ENCODE data around the gene ANO8. TPM values are rescaled to one million over a fixed set of nuclear protein-coding genes. Genes with fewer than 3 reads are reported as not detected.

The ANO8 gene
- total RNA-seq, 6 donors from 2014 or later, result 9.0 to 45.1 (median 16.4) TPM

- H3K27me3 ChIP-seq, result peaks cover 0 to under 1% (median 0%) of the 10 kb centered on the region in 4 donors
- H3K27ac ChIP-seq, result peak overlapping the region in 2 of 4 donors; percentile 12 to 50
- ATAC-seq (ENCODE audit: low FRiP score in 2 of 2) (no peak), DNase-seq (peak in 1 of 2 donors; percentile 85)
- peaks cover 12 to 38% (median 28%) of the 10 kb centered on the region in 4 donors for H3K36me3 ChIP-seq
- WGBS, 2 donors, result 42 to 71% methylated on average over 16 to 38 of the region's 56 CpGs
- no peaks in the 10 kb centered on the region for H3K9me3 ChIP-seq
- H3K4me1 ChIP-seq, result peaks cover 3 to 15% (median 6%) of the 10 kb centered on the region in 4 donors
- H3K4me3 ChIP-seq, result peak overlapping the region in 1 of 4 donors; percentile 25
- TF ChIP-seq EP300 (IDR thresholded peaks at IDR 0.05) (no peak), POLR2AphosphoS5 (IDR thresholded peaks at IDR 0.05) (no peak), CTCF (IDR thresholded peaks at IDR 0.05) (no peak), POLR2A (IDR thresholded peaks at IDR 0.05) (no peak)
Measured at GRCh38 chr19:17323300-17323963, 11.2 kb downstream of the ANO8 start.

- Histone ChIP-seq H3K4me3 (no peak overlapping the region), H3K4me1 (peaks cover 0 to 10% (median under 1%) of the 10 kb centered on the region in 4 donors), H3K27me3 (no peaks in the 10 kb centered on the region), H3K27ac (no peak overlapping the region), H3K36me3 (peaks cover 12 to 40% (median 28%) of the 10 kb centered on the region in 4 donors), H3K9me3 (no peaks in the 10 kb centered on the region)
- ATAC-seq (ENCODE audit: low FRiP score in 2 of 2) (no peak), DNase-seq (no peak)
- no peak for TF ChIP-seq CTCF (IDR thresholded peaks at IDR 0.05)
- no peak for TF ChIP-seq EP300 (IDR thresholded peaks at IDR 0.05)
- TF ChIP-seq POLR2AphosphoS5 (IDR thresholded peaks at IDR 0.05), result no peak
- no peak for TF ChIP-seq POLR2A (IDR thresholded peaks at IDR 0.05)
- WGBS, 2 donors, result 83 to 84% methylated on average over 10 of the region's 10 CpGs
Measured at GRCh38 chr19:17322854-17323253, 11.8 kb downstream of the ANO8 start.

GRCh38 chr19:17321655-17322489 is 12.8 kb downstream of the ANO8 start:
- H3K9me3 ChIP-seq, result no peaks in the 10 kb centered on the region
- peaks cover 12 to 45% (median 29%) of the 10 kb centered on the region in 4 donors for H3K36me3 ChIP-seq
- peak in 1 of 2 donors; percentile 52 for ATAC-seq (ENCODE audit: low FRiP score in 2 of 2)

GRCh38 chr19:17320435-17320834 is 14.2 kb downstream of the ANO8 start:
- H3K4me1 ChIP-seq, result peaks cover 0 to 10% (median 0%) of the 10 kb centered on the region in 4 donors
- DNase-seq (no peak), ATAC-seq (ENCODE audit: low FRiP score in 2 of 2) (no peak)
- no peaks in the 10 kb centered on the region for H3K9me3 ChIP-seq
- WGBS, 2 donors, result 87 to 100% methylated on average over 1 to 10 of the region's 11 CpGs
- TF ChIP-seq POLR2A (IDR thresholded peaks at IDR 0.05) (no peak), POLR2AphosphoS5 (IDR thresholded peaks at IDR 0.05) (no peak), CTCF (IDR thresholded peaks at IDR 0.05) (no peak), EP300 (IDR thresholded peaks at IDR 0.05) (no peak)
- H3K27me3 ChIP-seq, result no peaks in the 10 kb centered on the region
- no peak overlapping the region for H3K27ac ChIP-seq
- peaks cover 17 to 59% (median 40%) of the 10 kb centered on the region in 4 donors for H3K36me3 ChIP-seq
- H3K4me3 ChIP-seq, result no peak overlapping the region

More at GRCh38 chr19:17321655-17322489, 12.8 kb downstream of the ANO8 start:
- DNase-seq, result peak in 1 of 2 donors; percentile 64
- H3K4me1 ChIP-seq, result peaks cover 0 to 10% (median 0%) of the 10 kb centered on the region in 4 donors
- 91 to 99% methylated on average over 9 to 12 of the region's 19 CpGs for WGBS, 2 donors
- no peak overlapping the region for H3K27ac ChIP-seq
- H3K4me3 ChIP-seq, result no peak overlapping the region
- TF ChIP-seq POLR2AphosphoS5 (IDR thresholded peaks at IDR 0.05) (no peak), CTCF (IDR thresholded peaks at IDR 0.05) (no peak), POLR2A (IDR thresholded peaks at IDR 0.05) (no peak), EP300 (IDR thresholded peaks at IDR 0.05) (no peak)
- H3K27me3 ChIP-seq, result no peaks in the 10 kb centered on the region

Measured in upper lobe of left lung (tissue), 6 donors.